Lower leg skin (tissue), 4 donors: ENCODE results near the gene MSANTD2. TPM values are rescaled to one million over a fixed set of nuclear protein-coding genes. Genes with fewer than 3 reads are reported as not detected.

Source experiments
- DNase-seq, 2 donors: peaks; one replicate each; pipeline ENCODE4 v3.0.0-alpha.2; 2019; ENCODE audit warnings: low spot score in 2 of 2
- H3K4me3 ChIP-seq: fragments of 200-600 bp; sonication (generic); 2 replicates; pipeline ENCODE4 v1.5.1; 2017; ENCODE audit warnings: mild to moderate bottlenecking, low read depth; ENCODE audit not compliant: poor library complexity, severe bottlenecking
- POLR2A ChIP-seq, 2 donors: fragments of 450-650 bp; IDR thresholded peaks; one replicate each; pipeline ENCODE4 v1.6.1; 2016 to 2017; ENCODE audit warnings: antibody characterized with exemption in 2 of 2, mild to moderate bottlenecking in 1 of 2, moderate library complexity in 1 of 2
- WGBS, 2 donors: methylation state at CpG; one replicate each; pipeline ENCODE4 v1.1.5; 2018; 5-methylcytosine and 5-hydroxymethylcytosine counted together
- intact Hi-C: fragments of 100-400 bp; cut with DNase I; formaldehyde crosslinking; loops from one replicate; pipeline ENCODE4 v1.15.0; 2023; ENCODE audit warnings: low total_unique reads
- total RNA-seq, 4 donors: library from RNA; depleted of rRNA; stranded (reverse); fragments of >200 nt; gene quantifications; one replicate each; pipeline ENCODE4 v1.1.0, GENCODE V29; 2016
- TF ChIP-seq, protein P1 (sequence below), 3 donors: fragments of 450-650 bp; IDR thresholded peaks; one replicate each; pipeline ENCODE4 v1.5.1; 2016; ENCODE audit warnings: antibody characterized with exemption in 3 of 3, mild to moderate bottlenecking in 3 of 3, moderate library complexity in 2 of 3

Gene MSANTD2
- total RNA-seq, 4 donors from 2014 or later = 11.5 to 21.2 (median 15.2) TPM

DNA sequence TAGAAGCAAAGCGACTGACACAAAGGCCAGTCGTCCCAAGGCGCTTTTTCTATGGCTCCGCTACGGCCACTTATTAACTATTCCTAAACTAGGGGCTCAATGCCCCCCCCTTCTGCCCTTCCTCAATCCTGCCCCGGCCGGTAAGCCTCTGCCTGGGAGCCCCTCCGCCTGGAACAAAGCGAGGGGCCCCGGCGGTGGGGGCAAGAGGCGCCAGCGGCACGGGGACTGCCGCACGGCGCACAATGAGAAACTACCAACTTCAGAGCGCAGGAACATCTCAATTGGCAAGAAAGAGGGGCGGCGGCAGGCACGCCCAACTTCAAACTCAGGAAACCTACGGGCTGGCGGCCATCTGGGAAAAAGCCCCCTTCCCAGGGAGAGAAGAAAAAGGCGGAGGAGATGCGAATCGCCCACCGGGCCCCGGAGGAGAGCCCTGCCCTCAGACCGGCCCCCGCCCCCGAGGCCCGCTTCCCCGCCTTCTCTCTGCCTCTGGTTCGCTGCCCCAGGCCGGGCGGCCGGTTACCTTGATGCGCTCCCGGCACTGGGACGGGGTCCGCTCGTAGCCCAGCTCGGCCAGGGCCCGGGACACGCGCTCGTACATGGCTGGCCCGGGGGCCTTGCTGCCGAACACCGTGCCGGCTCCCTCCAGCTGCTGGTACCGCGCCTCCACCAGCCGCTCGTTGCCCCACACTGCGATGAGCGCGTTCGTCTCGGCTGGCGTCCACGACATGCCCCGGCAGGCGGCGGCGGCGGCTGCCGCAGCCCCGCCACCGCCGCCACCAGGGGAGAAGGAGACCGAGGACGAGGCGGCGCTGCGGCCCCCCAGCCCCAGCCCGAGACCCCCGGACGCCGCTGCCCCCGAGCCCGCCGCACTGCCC is 619 bp downstream of the MSANTD2 start:
- DNase-seq = peak; percentile 17 to 87
- WGBS, 2 donors = 0 to 1% methylated on average over 45 to 54 of the region's 83 CpGs
- peak overlapping the region; percentile 98 for H3K4me3 ChIP-seq
- no peak for TF ChIP-seq POLR2A (IDR thresholded peaks at IDR 0.05)
- TF ChIP-seq, protein P1, sequence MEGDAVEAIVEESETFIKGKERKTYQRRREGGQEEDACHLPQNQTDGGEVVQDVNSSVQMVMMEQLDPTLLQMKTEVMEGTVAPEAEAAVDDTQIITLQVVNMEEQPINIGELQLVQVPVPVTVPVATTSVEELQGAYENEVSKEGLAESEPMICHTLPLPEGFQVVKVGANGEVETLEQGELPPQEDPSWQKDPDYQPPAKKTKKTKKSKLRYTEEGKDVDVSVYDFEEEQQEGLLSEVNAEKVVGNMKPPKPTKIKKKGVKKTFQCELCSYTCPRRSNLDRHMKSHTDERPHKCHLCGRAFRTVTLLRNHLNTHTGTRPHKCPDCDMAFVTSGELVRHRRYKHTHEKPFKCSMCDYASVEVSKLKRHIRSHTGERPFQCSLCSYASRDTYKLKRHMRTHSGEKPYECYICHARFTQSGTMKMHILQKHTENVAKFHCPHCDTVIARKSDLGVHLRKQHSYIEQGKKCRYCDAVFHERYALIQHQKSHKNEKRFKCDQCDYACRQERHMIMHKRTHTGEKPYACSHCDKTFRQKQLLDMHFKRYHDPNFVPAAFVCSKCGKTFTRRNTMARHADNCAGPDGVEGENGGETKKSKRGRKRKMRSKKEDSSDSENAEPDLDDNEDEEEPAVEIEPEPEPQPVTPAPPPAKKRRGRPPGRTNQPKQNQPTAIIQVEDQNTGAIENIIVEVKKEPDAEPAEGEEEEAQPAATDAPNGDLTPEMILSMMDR (IDR thresholded peaks at IDR 0.05) = no peak
- intact Hi-C loops = no loop called here

DNA sequence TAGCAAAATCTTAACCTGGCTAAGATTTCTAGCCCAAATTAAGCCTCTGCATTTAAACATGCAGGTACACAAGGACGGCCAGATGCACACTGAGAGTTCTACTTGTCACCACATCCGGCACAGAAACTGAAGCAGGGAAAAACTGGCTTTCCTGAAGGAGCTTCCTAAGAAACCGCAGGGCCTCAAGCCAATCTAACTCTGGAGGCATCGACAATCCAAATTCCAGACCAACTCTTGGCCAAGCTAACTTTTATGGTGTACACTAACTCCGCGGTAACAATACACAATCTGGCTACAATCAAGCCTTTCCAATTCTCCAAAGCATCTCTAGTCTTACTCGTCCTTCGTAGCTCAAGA is 1.2 kb downstream of the MSANTD2 start:
- DNase-seq = no peak
- 1 to 3% methylated on average over 8 of the region's 8 CpGs for WGBS, 2 donors
- TF ChIP-seq POLR2A (IDR thresholded peaks at IDR 0.05) = no peak
- TF ChIP-seq, protein P1 (IDR thresholded peaks at IDR 0.05) = no peak
- H3K4me3 ChIP-seq = peak overlapping the region; percentile 98
- intact Hi-C loops = no loop called here

DNA sequence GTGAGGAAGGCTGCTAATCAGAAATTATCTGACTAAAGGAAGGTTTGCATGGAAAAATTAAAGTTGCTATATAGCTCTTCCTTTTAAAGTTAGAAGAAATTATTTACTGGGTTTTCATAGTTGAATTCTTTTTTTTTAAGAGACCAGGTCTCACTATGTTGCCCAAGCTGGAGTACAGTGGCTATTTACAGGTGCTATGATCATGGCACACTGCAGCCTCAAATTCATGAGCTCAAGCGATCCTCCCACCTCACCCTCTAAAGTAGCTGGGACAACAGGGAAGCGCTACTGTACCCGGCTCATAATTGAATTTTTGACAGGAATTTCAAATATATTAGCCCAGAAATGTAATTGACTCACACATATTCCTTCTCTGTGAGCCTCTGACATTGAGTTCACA is 3.9 kb downstream of the MSANTD2 start:
- DNase-seq = no peak
- TF ChIP-seq POLR2A (IDR thresholded peaks at IDR 0.05) = no peak
- TF ChIP-seq, protein P1 (IDR thresholded peaks at IDR 0.05) = no peak
- intact Hi-C loops = no loop called here
- WGBS, 2 donors = 82 to 86% methylated on average over 3 of the region's 3 CpGs
- no peak overlapping the region for H3K4me3 ChIP-seq

DNA sequence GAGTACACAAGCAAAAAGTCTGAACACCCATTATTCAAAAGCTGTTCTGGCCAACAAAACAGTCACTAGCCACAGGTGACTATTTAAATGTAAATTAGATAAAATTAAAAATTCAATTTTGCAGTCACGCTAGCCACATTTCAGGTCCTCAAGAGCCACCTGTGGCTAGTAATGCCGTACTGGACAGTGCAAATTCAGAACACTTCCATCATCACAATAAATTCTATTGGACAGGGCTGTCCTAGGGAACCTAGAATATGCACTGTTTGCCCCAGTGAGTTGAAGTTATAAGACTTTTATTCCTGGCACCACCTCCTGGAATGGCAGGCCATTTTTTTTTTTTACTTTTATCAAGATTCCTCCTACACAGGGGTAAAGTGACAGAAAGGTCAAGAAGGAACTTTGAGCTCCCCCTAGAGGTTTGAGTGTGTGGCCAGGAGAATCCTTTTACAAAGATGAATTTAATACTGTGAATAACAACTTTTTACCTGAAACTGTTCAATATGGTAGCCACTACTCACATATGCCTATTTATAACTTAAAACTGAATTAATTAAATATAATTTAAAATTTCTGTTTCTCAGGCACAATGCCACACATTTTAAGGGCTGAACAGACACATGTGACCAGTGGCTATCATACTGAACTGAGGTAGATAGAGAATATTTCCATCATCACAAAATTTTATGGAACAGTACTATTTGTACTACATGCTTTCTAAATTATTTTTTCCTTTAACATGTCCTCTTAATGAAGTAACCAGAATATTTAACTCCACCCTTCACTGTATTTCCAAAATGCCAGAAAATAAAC is 6.5 kb downstream of the MSANTD2 start:
- TF ChIP-seq, protein P1 (IDR thresholded peaks at IDR 0.05) = no peak
- no peak for TF ChIP-seq POLR2A (IDR thresholded peaks at IDR 0.05)
- no peak overlapping the region for H3K4me3 ChIP-seq
- intact Hi-C loops = no loop called here
- 87 to 95% methylated on average over 2 of the region's 2 CpGs for WGBS, 2 donors
- no peak for DNase-seq

DNA sequence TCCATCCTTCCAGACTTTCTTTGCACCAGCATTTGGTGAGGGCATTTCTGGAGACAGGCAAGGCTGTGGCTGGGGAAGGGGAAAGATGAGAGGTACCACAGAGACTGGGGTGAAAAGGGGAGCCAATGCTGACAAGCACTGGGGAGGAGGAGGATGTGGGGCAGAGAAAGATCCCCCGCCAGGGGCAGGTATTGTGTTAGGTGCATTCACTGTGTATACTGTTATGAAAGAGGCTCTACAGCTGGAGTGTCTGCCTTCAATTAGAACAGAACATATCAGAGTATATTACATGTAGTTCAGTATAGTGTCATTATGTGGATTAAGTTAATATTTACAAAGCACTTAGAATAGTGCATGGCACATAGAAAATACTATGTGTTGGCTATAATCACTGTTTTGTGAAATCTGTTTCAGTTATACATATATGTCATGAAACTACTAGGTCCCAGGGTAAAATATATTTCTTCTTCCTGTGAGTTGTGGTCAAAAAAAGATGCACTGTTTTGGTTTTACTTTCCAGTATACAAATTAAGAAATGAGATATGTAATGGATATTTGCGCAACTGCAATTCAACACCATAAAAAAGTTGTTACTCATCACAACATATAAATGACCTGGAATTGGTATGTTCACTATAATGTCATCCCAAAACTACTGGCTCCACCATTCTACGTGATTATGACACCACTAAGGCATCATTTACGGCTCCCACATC is 8.4 kb downstream of the MSANTD2 start:
- intact Hi-C loops = no loop called here
- no peak overlapping the region for H3K4me3 ChIP-seq
- TF ChIP-seq POLR2A (IDR thresholded peaks at IDR 0.05) = no peak
- TF ChIP-seq, protein P1 (IDR thresholded peaks at IDR 0.05) = no peak
- 87 to 94% methylated on average over 4 of the region's 4 CpGs for WGBS, 2 donors
- no peak for DNase-seq
